ENCODE data around the gene EPS15. TPM values are rescaled to one million over a fixed set of nuclear protein-coding genes. Genes with fewer than 3 reads are reported as not detected.
"Not testable (repeated sequence)": the region's sequence is repeated elsewhere in the genome, so short reads cannot be mapped to it uniquely, and the experiment has no call there.

The EPS15 gene
- total RNA-seq, 1 experiment from 2014 or later = 116 TPM

DNA sequence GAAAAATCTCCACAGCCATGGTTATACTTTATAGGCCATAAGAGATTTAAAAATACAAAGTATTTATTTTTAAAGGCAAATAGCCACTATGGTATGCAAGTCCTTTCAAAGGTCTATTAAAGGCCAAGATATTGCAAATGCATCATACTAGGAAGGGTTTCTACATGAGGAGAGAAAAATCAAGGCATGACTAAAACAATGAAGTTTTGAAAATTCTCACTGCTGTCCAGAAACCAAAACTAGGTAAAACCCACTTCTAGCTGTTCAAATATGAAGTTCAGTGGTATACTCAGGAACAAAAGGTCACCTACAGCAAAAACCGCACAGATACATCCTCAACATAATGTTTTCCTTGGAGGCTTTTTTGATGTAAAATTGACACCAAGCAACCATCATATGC is 75.0 kb downstream of the EPS15 start:
- no peak overlapping the region for H3K4me2 ChIP-seq (ENCODE audit: low read depth, low read length, poor library complexity, severe bottlenecking)
- H3K9me2 ChIP-seq (replicated peaks; ENCODE audit: insufficient read depth, low read length) = no peaks in the 10 kb centered on the region
- peaks cover 62% of the 10 kb centered on the region for H3K79me2 ChIP-seq (ENCODE audit: low read length)
- H3K4me3 ChIP-seq (ENCODE audit: low read length) = no peak overlapping the region
- no peak overlapping the region for H3K9ac ChIP-seq (ENCODE audit: low read length)
- peaks cover 56% of the 10 kb centered on the region for H3K36me3 ChIP-seq (ENCODE audit: insufficient read depth, low read length)
- no peaks in the 10 kb centered on the region for H4K20me1 ChIP-seq (ENCODE audit: insufficient read depth, low read depth, low read length)
- H3K27me3 ChIP-seq (ENCODE audit: low read length) = no peaks in the 10 kb centered on the region
- no peaks in the 10 kb centered on the region for H3K9me3 ChIP-seq (ENCODE audit: low read length)
- H3K27ac ChIP-seq (ENCODE audit: low read length) = no peak overlapping the region
- H2AFZ ChIP-seq (ENCODE audit: low read length) = no peak overlapping the region
- DNase-seq = no peak
- peaks cover 60% of the 10 kb centered on the region for H3K4me1 ChIP-seq (ENCODE audit: low read length)

DNA sequence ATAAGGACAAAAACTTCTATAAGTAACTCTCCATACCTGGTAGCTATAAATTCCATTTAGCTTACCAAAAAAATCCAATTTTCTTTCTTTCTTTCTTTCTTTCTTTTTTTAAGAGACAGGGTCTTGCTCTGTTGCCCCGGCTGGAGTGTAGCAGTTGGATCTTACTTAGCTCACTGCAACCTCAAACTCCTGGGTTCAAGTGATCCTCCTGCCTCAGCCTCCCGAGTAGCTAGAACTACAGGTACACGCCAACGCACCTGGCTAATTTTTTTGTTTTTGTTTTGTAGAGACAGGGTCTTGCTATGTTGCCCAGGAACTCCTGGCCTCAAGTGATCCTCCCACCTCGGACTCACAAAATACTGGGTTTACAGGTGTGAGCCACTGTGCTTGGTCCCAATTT is 75.5 kb downstream of the EPS15 start:
- Histone ChIP-seq H3K4me2 (ENCODE audit: low read depth, low read length, poor library complexity, severe bottlenecking) (no peak overlapping the region), H3K27ac (ENCODE audit: low read length) (no peak overlapping the region), H3K9me2 (replicated peaks; ENCODE audit: insufficient read depth, low read length) (no peaks in the 10 kb centered on the region), H4K20me1 (ENCODE audit: insufficient read depth, low read depth, low read length) (no peaks in the 10 kb centered on the region), H3K9ac (ENCODE audit: low read length) (no peak overlapping the region), H3K36me3 (ENCODE audit: insufficient read depth, low read length) (peaks cover 57% of the 10 kb centered on the region), H3K9me3 (ENCODE audit: low read length) (no peaks in the 10 kb centered on the region), H3K4me1 (ENCODE audit: low read length) (peaks cover 57% of the 10 kb centered on the region), H3K4me3 (ENCODE audit: low read length) (no peak overlapping the region), H2AFZ (ENCODE audit: low read length) (no peak overlapping the region), H3K27me3 (ENCODE audit: low read length) (no peaks in the 10 kb centered on the region), H3K79me2 (ENCODE audit: low read length) (peaks cover 57% of the 10 kb centered on the region)
- no peak for DNase-seq

DNA sequence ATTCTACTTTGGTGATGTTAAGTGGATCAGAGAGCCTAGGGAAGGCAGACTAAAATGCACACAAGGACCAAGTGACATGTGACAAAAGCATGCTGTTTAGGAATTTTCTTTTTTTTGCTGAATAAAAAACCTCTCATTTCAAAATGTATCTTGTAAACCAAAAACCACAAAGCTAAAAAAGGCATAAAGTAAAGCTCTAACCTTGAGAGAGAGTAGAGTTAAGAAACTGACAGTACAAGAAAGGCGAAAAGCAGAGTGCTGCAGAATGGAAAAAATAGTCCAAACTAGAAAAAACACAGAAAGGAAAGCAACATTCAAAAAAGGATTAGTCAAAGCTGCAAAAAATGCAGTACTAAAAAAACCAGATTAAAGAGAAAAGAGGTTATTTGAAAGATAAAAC is 76.5 kb downstream of the EPS15 start:
- Histone ChIP-seq H3K27ac (ENCODE audit: low read length) (peak overlapping the region; percentile 60), H3K9ac (ENCODE audit: low read length) (no peak overlapping the region), H2AFZ (ENCODE audit: low read length) (no peak overlapping the region), H3K36me3 (ENCODE audit: insufficient read depth, low read length) (peaks cover 59% of the 10 kb centered on the region; the same call in 1 of the 2 replicates), H3K79me2 (ENCODE audit: low read length) (peaks cover 53% of the 10 kb centered on the region), H4K20me1 (ENCODE audit: insufficient read depth, low read depth, low read length) (no peaks in the 10 kb centered on the region), H3K4me3 (ENCODE audit: low read length) (no peak overlapping the region), H3K9me3 (ENCODE audit: low read length) (no peaks in the 10 kb centered on the region), H3K4me1 (ENCODE audit: low read length) (peaks cover 47% of the 10 kb centered on the region), H3K27me3 (ENCODE audit: low read length) (no peaks in the 10 kb centered on the region), H3K4me2 (ENCODE audit: low read depth, low read length, poor library complexity, severe bottlenecking) (peak overlapping the region; percentile 26), H3K9me2 (replicated peaks; ENCODE audit: insufficient read depth, low read length) (no peaks in the 10 kb centered on the region)
- no peak for DNase-seq

DNA sequence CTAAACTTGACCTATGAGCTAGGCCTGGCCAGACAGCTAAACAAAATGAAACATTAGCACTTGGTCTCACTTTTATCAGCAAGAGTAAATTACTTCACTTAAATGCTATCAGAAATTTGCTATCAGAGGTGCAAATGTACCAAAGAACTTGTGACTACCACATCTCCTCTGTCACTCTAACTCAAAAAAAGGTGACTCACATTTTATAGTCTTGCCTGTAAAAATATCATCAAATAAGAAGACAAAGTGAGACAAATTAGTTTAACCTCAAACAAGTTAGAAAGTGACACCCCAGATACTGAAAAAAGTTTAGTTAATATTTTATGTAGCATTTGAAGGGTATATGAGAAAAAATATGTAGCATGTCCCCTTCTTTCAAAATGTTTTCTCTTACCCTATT is 76.9 kb downstream of the EPS15 start:
- Histone ChIP-seq H3K79me2 (ENCODE audit: low read length) (peaks cover 53% of the 10 kb centered on the region), H2AFZ (ENCODE audit: low read length) (no peak overlapping the region), H3K27ac (ENCODE audit: low read length) (peak overlapping the region; percentile 60), H3K9me2 (replicated peaks; ENCODE audit: insufficient read depth, low read length) (no peaks in the 10 kb centered on the region), H4K20me1 (ENCODE audit: insufficient read depth, low read depth, low read length) (no peaks in the 10 kb centered on the region), H3K4me1 (ENCODE audit: low read length) (peaks cover 43% of the 10 kb centered on the region), H3K4me3 (ENCODE audit: low read length) (no peak overlapping the region), H3K4me2 (ENCODE audit: low read depth, low read length, poor library complexity, severe bottlenecking) (peak overlapping the region; percentile 26), H3K9me3 (ENCODE audit: low read length) (no peaks in the 10 kb centered on the region), H3K27me3 (ENCODE audit: low read length) (no peaks in the 10 kb centered on the region), H3K9ac (ENCODE audit: low read length) (no peak overlapping the region), H3K36me3 (ENCODE audit: insufficient read depth, low read length) (peaks cover 57% of the 10 kb centered on the region; the same call in 1 of the 2 replicates)
- DNase-seq = no peak

DNA sequence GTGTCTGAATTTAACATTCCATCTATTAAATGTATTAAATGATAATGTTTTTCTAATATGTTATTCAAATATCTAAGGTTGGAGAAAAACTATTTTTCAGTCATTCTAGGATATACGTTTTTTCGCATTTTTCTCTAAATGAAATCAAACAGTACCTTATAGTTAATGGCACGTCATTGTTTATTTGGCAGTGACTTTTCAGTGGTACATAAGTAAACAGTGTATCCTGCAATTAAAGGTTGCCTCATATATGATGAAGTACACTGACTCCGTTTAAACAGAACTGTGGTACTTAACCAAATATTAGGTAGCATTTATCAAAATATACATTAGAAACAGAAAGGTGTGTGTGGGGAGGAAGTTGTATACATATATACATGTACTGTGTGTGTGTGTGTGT is 79.2 kb downstream of the EPS15 start:
- Histone ChIP-seq H3K27me3 (ENCODE audit: low read length) (no peaks in the 10 kb centered on the region), H3K27ac (ENCODE audit: low read length) (peak overlapping the region; percentile 4; the same call in 1 of the 2 replicates), H3K36me3 (ENCODE audit: insufficient read depth, low read length) (peaks cover 55% of the 10 kb centered on the region), H3K9ac (ENCODE audit: low read length) (no peak overlapping the region), H4K20me1 (ENCODE audit: insufficient read depth, low read depth, low read length) (no peaks in the 10 kb centered on the region), H3K4me2 (ENCODE audit: low read depth, low read length, poor library complexity, severe bottlenecking) (no peak overlapping the region), H3K79me2 (ENCODE audit: low read length) (peaks cover 54% of the 10 kb centered on the region), H3K4me3 (ENCODE audit: low read length) (no peak overlapping the region), H3K9me2 (replicated peaks; ENCODE audit: insufficient read depth, low read length) (no peaks in the 10 kb centered on the region), H2AFZ (ENCODE audit: low read length) (no peak overlapping the region), H3K4me1 (ENCODE audit: low read length) (peaks cover 39% of the 10 kb centered on the region), H3K9me3 (ENCODE audit: low read length) (no peaks in the 10 kb centered on the region)
- no peak for DNase-seq

DNA sequence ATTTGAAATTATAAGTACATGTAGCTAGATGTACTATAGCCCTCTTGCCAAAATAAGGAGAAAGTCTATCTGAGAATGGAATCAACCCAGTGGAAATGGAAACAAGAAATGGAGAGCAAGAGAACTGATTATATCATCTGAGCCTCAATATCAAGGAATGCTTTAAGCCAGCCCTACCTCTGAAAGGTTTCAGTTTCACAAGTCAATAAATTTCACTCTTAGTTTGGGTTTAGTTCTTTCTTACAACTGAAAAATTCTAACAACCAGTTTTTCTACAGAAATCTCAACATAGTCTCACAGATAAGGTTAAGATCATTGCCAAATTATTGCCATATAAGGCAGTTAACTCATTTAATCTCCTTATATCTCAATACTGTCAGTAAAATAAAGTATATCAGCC is 80.0 kb downstream of the EPS15 start:
- Histone ChIP-seq H3K4me3 (ENCODE audit: low read length) (no peak overlapping the region), H4K20me1 (ENCODE audit: insufficient read depth, low read depth, low read length) (no peaks in the 10 kb centered on the region), H3K9me2 (replicated peaks; ENCODE audit: insufficient read depth, low read length) (no peaks in the 10 kb centered on the region), H2AFZ (ENCODE audit: low read length) (no peak overlapping the region), H3K9ac (ENCODE audit: low read length) (no peak overlapping the region), H3K27ac (ENCODE audit: low read length) (peak overlapping the region; percentile 4; the same call in 1 of the 2 replicates), H3K27me3 (ENCODE audit: low read length) (no peaks in the 10 kb centered on the region), H3K4me2 (ENCODE audit: low read depth, low read length, poor library complexity, severe bottlenecking) (no peak overlapping the region), H3K9me3 (ENCODE audit: low read length) (no peaks in the 10 kb centered on the region), H3K4me1 (ENCODE audit: low read length) (peaks cover 39% of the 10 kb centered on the region), H3K36me3 (ENCODE audit: insufficient read depth, low read length) (peaks cover 52% of the 10 kb centered on the region), H3K79me2 (ENCODE audit: low read length) (peaks cover 48% of the 10 kb centered on the region)
- no peak for DNase-seq

DNA sequence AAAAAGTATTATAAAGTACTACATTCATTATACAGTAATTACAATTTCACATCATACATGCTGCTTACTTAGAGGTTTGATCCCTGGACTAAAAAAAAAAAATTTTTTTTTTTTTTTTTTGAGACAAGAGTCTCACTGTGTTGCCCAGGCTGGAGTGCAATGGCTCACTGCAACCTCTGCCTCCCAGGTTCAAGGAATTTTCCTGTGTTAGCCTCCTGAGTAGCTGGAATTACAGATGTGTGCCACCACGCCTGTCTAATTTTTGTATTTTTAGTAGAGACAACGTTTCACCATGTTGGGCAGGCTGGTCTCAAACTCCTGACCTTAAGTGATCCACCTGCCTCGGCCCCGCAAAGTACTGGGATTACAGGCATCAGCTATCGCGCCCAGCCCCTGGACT is 81.7 kb downstream of the EPS15 start:
- H3K79me2 ChIP-seq (ENCODE audit: low read length) = peaks cover 42% of the 10 kb centered on the region
- not testable (repeated sequence) for H3K9me2 ChIP-seq (replicated peaks; ENCODE audit: insufficient read depth, low read length); H3K9me3 ChIP-seq (ENCODE audit: low read length); H3K4me3 ChIP-seq (ENCODE audit: low read length); H3K4me2 ChIP-seq (ENCODE audit: low read depth, low read length, poor library complexity, severe bottlenecking); DNase-seq; H3K27ac ChIP-seq (ENCODE audit: low read length); H4K20me1 ChIP-seq (ENCODE audit: insufficient read depth, low read depth, low read length); H3K27me3 ChIP-seq (ENCODE audit: low read length); H3K9ac ChIP-seq (ENCODE audit: low read length); H2AFZ ChIP-seq (ENCODE audit: low read length)
- H3K4me1 ChIP-seq (ENCODE audit: low read length) = peaks cover 30% of the 10 kb centered on the region
- peaks cover 49% of the 10 kb centered on the region for H3K36me3 ChIP-seq (ENCODE audit: insufficient read depth, low read length)

DNA sequence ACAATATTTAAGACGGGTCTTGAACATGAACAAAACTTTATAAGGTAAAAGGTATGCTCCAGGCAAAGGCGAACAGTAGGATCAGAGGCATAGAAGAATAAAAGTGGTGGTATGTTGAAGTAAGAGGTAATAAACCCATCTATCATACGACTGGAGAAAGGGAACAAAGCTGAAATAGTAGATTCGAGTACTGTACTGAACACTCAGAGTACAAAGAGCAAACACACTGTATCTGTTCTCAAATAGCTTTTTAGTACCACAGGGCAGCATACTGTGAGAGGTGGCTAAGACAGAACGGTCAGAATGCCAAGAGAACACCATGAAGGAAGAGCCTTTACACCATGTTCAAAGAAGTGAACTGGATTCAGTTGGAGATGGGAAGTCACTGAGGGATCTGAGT is 83.2 kb downstream of the EPS15 start:
- peaks cover 29% of the 10 kb centered on the region for H3K79me2 ChIP-seq (ENCODE audit: low read length)
- DNase-seq = no peak
- H4K20me1 ChIP-seq (ENCODE audit: insufficient read depth, low read depth, low read length) = no peaks in the 10 kb centered on the region
- no peaks in the 10 kb centered on the region for H3K9me2 ChIP-seq (replicated peaks; ENCODE audit: insufficient read depth, low read length)
- peaks cover 48% of the 10 kb centered on the region for H3K36me3 ChIP-seq (ENCODE audit: insufficient read depth, low read length)
- no peak overlapping the region for H3K9ac ChIP-seq (ENCODE audit: low read length)
- peaks cover 15% of the 10 kb centered on the region for H3K4me1 ChIP-seq (ENCODE audit: low read length)
- H2AFZ ChIP-seq (ENCODE audit: low read length) = no peak overlapping the region
- H3K27ac ChIP-seq (ENCODE audit: low read length) = no peak overlapping the region
- no peaks in the 10 kb centered on the region for H3K27me3 ChIP-seq (ENCODE audit: low read length)
- H3K9me3 ChIP-seq (ENCODE audit: low read length) = no peaks in the 10 kb centered on the region
- no peak overlapping the region for H3K4me2 ChIP-seq (ENCODE audit: low read depth, low read length, poor library complexity, severe bottlenecking)
- H3K4me3 ChIP-seq (ENCODE audit: low read length) = no peak overlapping the region
